Neural cell (in vitro differentiated cells): ENCODE results near the gene MAOB. TPM values are rescaled to one million over a fixed set of nuclear protein-coding genes. Genes with fewer than 3 reads are reported as not detected.

ENCODE experiments used
- H2AFZ ChIP-seq: fragments of 200-600, 300-800 bp; sonication (generic), shearing (Covaris generic); 2 replicates; pipeline ENCODE4 v1.6.0; 2014; ENCODE audit warnings: low read depth, mild to moderate bottlenecking, antibody characterized with exemption, low read length, moderate library complexity
- H3F3A ChIP-seq: fragments of 200-600 bp; shearing (Covaris generic); 2 replicates; pipeline ENCODE4 v1.6.1; 2016; ENCODE audit warnings: mild to moderate bottlenecking, moderate library complexity, mixed read lengths, antibody characterized with exemption, low read length; ENCODE audit not compliant: insufficient read depth, poor library complexity, severe bottlenecking
- H3K27ac ChIP-seq: fragments of 200-600, 300-800 bp; sonication (generic), shearing (Covaris generic); 2 replicates; pipeline ENCODE4 v1.5.1; 2014; ENCODE audit warnings: mild to moderate bottlenecking, low read length, moderate library complexity
- H3K27me3 ChIP-seq: fragments of 300-800, 200-600 bp; sonication (generic), shearing (Covaris generic); 2 replicates; pipeline ENCODE4 v1.6.0; 2014; ENCODE audit warnings: mild to moderate bottlenecking, low read depth, low read length, moderate library complexity; ENCODE audit not compliant: insufficient read depth
- H3K36me3 ChIP-seq: fragments of 300-800, 200-600 bp; sonication (generic), shearing (Covaris generic); 2 replicates; pipeline ENCODE4 v1.5.1; 2014; ENCODE audit warnings: mild to moderate bottlenecking, antibody characterized with exemption, low read length, moderate library complexity; ENCODE audit not compliant: insufficient read depth
- H3K4me2 ChIP-seq: fragments of 300-800, 200-600 bp; sonication (generic), shearing (Covaris generic); 2 replicates; pipeline ENCODE4 v1.6.0; 2014; ENCODE audit warnings: mild to moderate bottlenecking, low read length
- H3K4me3 ChIP-seq: fragments of 300-800, 200-600 bp; sonication (generic), shearing (Covaris generic); 2 replicates; pipeline ENCODE4 v1.5.1; 2014; ENCODE audit warnings: mild to moderate bottlenecking, low read length, moderate library complexity
- H3K79me2 ChIP-seq: fragments of 200-600 bp; shearing (Covaris generic); replicated peaks from 2 replicates; pipeline ENCODE4 v1.6.0; 2014; ENCODE audit warnings: mild to moderate bottlenecking, low read length, moderate library complexity; ENCODE audit not compliant: insufficient read depth
- H3K9ac ChIP-seq: fragments of 300-800, 200-600 bp; sonication (generic), shearing (Covaris generic); 2 replicates; pipeline ENCODE4 v1.6.1; 2016; ENCODE audit warnings: mild to moderate bottlenecking, low read length, mixed read lengths
- H3K9me2 ChIP-seq: fragments of 200-600 bp; shearing (Covaris generic); 2 replicates; pipeline ENCODE4 v1.6.1; 2016; ENCODE audit warnings: mild to moderate bottlenecking, low read length, mixed read lengths; ENCODE audit not compliant: insufficient read depth
- H3K9me3 ChIP-seq: fragments of 200-600, 300-800 bp; sonication (generic), shearing (Covaris generic); 2 replicates; pipeline ENCODE4 v1.6.1; 2016; ENCODE audit warnings: mild to moderate bottlenecking, mixed run types, low read length, moderate library complexity, mixed read lengths
- H4K20me1 ChIP-seq: fragments of 200-600 bp; shearing (Covaris generic); 2 replicates; pipeline ENCODE4 v1.6.1; 2016; ENCODE audit warnings: mild to moderate bottlenecking, mixed run types; ENCODE audit not compliant: insufficient read depth
- EP300 ChIP-seq: fragments of 450-650 bp; conservative IDR thresholded peaks from 2 replicates; pipeline ENCODE4 v1.6.1; 2014; ENCODE audit warnings: antibody characterized with exemption, mild to moderate bottlenecking, moderate library complexity; ENCODE audit not compliant: poor library complexity, severe bottlenecking
- EZH2 ChIP-seq: fragments of 200-600, 300-800 bp; shearing (Covaris generic), sonication (generic); IDR thresholded peaks from 2 replicates; pipeline ENCODE4 v1.6.1; 2014; ENCODE audit warnings: antibody characterized with exemption, low read length, borderline replicate concordance, mild to moderate bottlenecking; ENCODE audit not compliant: insufficient read depth, poor library complexity, severe bottlenecking
- MXI1 ChIP-seq: fragments of 450-650 bp; conservative IDR thresholded peaks from 2 replicates; pipeline ENCODE4 v1.6.1; 2014; ENCODE audit warnings: antibody characterized with exemption, mild to moderate bottlenecking; ENCODE audit not compliant: poor library complexity, severe bottlenecking
- POLR2AphosphoS5 ChIP-seq: IDR thresholded peaks from 2 replicates; pipeline ENCODE4 v1.6.1; 2012
- RAD21 ChIP-seq: fragments of 450-650 bp; conservative IDR thresholded peaks from 2 replicates; pipeline ENCODE4 v1.6.1; 2014; ENCODE audit warnings: antibody characterized with exemption, mild to moderate bottlenecking, moderate library complexity
- SMC3 ChIP-seq: fragments of 450-650 bp; conservative IDR thresholded peaks from 2 replicates; pipeline ENCODE4 v1.6.1; 2014; ENCODE audit warnings: antibody characterized with exemption, mild to moderate bottlenecking, moderate library complexity; ENCODE audit not compliant: poor library complexity
- TAF1 ChIP-seq: IDR thresholded peaks from 2 replicates; pipeline ENCODE4 v1.6.1; 2012; ENCODE audit warnings: low read depth
- polyA plus RNA-seq: library from polyadenylated mRNA; depleted of rRNA; stranded (reverse); fragments of >200 nt; gene quantifications from 2 replicates; pipeline ENCODE4 v1.2.3, GENCODE V29; 2014
- TF ChIP-seq, protein P1 (sequence below): fragments of 450-650 bp; IDR thresholded peaks from 2 replicates; pipeline ENCODE4 v1.5.1; 2014; ENCODE audit warnings: antibody characterized with exemption, mild to moderate bottlenecking, moderate library complexity; ENCODE audit not compliant: poor library complexity, severe bottlenecking
- TF ChIP-seq, protein P2 (sequence below): IDR thresholded peaks from 2 replicates; pipeline ENCODE4 v1.6.1; 2012; ENCODE audit warnings: borderline replicate concordance

MAOB gene
- polyA plus RNA-seq, 1 donor from 2014 or later: not detected

DNA sequence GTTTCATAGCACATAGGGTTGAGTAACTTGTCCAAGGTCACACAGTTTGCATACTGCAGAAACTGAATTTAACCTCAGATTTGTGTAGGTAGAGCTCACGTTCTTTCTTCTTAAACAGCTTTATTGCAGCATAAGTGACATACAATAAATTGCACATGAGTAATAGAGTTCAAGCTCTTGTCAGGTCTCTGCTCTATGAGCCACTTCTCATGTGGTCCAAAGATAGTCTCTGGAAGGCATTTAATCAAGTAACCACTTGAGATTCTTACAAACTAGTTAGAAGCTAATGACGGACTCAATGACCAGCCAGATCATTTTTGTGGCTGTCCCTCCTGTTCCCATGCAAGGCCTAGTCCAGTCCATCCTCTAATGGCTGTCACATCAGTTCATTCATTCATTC, 68.9 kb downstream of the MAOB start:
- TF ChIP-seq POLR2AphosphoS5 (no peak), RAD21 (no peak), TAF1 (no peak), EZH2 (no peak), EP300 (no peak), MXI1 (no peak), SMC3 (no peak)
- TF ChIP-seq, protein P1, sequence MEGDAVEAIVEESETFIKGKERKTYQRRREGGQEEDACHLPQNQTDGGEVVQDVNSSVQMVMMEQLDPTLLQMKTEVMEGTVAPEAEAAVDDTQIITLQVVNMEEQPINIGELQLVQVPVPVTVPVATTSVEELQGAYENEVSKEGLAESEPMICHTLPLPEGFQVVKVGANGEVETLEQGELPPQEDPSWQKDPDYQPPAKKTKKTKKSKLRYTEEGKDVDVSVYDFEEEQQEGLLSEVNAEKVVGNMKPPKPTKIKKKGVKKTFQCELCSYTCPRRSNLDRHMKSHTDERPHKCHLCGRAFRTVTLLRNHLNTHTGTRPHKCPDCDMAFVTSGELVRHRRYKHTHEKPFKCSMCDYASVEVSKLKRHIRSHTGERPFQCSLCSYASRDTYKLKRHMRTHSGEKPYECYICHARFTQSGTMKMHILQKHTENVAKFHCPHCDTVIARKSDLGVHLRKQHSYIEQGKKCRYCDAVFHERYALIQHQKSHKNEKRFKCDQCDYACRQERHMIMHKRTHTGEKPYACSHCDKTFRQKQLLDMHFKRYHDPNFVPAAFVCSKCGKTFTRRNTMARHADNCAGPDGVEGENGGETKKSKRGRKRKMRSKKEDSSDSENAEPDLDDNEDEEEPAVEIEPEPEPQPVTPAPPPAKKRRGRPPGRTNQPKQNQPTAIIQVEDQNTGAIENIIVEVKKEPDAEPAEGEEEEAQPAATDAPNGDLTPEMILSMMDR: no peak
- TF ChIP-seq, protein P2, sequence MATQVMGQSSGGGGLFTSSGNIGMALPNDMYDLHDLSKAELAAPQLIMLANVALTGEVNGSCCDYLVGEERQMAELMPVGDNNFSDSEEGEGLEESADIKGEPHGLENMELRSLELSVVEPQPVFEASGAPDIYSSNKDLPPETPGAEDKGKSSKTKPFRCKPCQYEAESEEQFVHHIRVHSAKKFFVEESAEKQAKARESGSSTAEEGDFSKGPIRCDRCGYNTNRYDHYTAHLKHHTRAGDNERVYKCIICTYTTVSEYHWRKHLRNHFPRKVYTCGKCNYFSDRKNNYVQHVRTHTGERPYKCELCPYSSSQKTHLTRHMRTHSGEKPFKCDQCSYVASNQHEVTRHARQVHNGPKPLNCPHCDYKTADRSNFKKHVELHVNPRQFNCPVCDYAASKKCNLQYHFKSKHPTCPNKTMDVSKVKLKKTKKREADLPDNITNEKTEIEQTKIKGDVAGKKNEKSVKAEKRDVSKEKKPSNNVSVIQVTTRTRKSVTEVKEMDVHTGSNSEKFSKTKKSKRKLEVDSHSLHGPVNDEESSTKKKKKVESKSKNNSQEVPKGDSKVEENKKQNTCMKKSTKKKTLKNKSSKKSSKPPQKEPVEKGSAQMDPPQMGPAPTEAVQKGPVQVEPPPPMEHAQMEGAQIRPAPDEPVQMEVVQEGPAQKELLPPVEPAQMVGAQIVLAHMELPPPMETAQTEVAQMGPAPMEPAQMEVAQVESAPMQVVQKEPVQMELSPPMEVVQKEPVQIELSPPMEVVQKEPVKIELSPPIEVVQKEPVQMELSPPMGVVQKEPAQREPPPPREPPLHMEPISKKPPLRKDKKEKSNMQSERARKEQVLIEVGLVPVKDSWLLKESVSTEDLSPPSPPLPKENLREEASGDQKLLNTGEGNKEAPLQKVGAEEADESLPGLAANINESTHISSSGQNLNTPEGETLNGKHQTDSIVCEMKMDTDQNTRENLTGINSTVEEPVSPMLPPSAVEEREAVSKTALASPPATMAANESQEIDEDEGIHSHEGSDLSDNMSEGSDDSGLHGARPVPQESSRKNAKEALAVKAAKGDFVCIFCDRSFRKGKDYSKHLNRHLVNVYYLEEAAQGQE: no peak
- no peaks in the 10 kb centered on the region for H4K20me1 ChIP-seq
- H3K9ac ChIP-seq: no peak overlapping the region
- H3K27ac ChIP-seq: no peak overlapping the region
- H3K79me2 ChIP-seq: no peaks in the 10 kb centered on the region
- H2AFZ ChIP-seq: no peak overlapping the region
- H3K4me2 ChIP-seq: no peak overlapping the region
- H3F3A ChIP-seq: no peaks in the 10 kb centered on the region
- no peak overlapping the region for H3K4me3 ChIP-seq
- no peaks in the 10 kb centered on the region for H3K9me3 ChIP-seq
- H3K9me2 ChIP-seq: no peaks in the 10 kb centered on the region
- H3K36me3 ChIP-seq: no peaks in the 10 kb centered on the region
- no peaks in the 10 kb centered on the region for H3K27me3 ChIP-seq

DNA sequence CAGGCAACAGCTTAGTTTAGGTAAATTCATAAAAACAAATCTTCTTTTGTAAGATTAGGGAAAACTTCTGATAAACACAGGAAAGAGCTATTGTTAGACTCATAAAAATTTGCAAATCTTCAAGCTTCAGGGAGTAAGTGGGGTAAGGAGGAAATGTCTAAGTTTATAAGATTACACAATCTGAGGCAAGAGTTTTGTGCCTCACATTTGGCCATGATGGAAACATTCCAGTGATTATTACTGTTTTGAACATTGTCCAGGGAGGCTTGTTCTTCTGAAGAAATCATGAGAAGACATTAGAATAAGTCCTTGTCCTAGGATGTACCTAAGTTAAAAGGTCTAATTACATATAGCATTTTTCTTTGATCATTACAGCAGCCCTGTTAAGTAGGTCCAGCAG, 72.8 kb downstream of the MAOB start:
- Histone ChIP-seq H3K9me3 (no peaks in the 10 kb centered on the region), H3K9me2 (no peaks in the 10 kb centered on the region), H3K27ac (no peak overlapping the region), H3F3A (no peaks in the 10 kb centered on the region), H3K79me2 (no peaks in the 10 kb centered on the region), H3K36me3 (no peaks in the 10 kb centered on the region), H3K27me3 (no peaks in the 10 kb centered on the region), H3K4me2 (no peak overlapping the region), H4K20me1 (no peaks in the 10 kb centered on the region), H2AFZ (no peak overlapping the region), H3K9ac (no peak overlapping the region), H3K4me3 (no peak overlapping the region)
- TF ChIP-seq SMC3: no peak
- no peak for TF ChIP-seq MXI1
- no peak for TF ChIP-seq EP300
- TF ChIP-seq, protein P1: no peak
- TF ChIP-seq RAD21: no peak
- no peak for TF ChIP-seq POLR2AphosphoS5
- no peak for TF ChIP-seq EZH2
- TF ChIP-seq TAF1: no peak
